Endothelial cell of umbilical vein (primary cell): ENCODE results near the gene MBOAT2. TPM values are rescaled to one million over a fixed set of nuclear protein-coding genes. Genes with fewer than 3 reads are reported as not detected.

ENCODE experiments used
- BruUV-seq: library from RNA; stranded (reverse); fragments of 400-500 nt; replicated peaks from 2 replicates; lab custom pipeline; 2021; lab: Mats Ljungman, UMichigan
- CTCF ChIA-PET: fragments of 300-600, 350-600 bp; sonication (Branson Sonifier 250); formaldehyde crosslinking; loops from one replicate; lab custom pipeline; 2021; ENCODE audit warnings: antibody characterized with exemption, inconsistent platforms; lab: Charles Lee
- POLR2A ChIA-PET: fragments of 300-600, 350-600 bp; sonication (Branson Sonifier 250); formaldehyde crosslinking; loops from one replicate; lab custom pipeline; 2021; ENCODE audit warnings: antibody characterized with exemption, inconsistent platforms; lab: Charles Lee
- DNase-seq: peaks from one replicate; pipeline ENCODE4 v3.0.0-alpha.2; 2011; ENCODE audit warnings: low read depth, low spot score
- FAIRE-seq: peaks from 2 replicates; lab custom pipeline; 2011; peaks lifted over from hg19 to GRCh38; lab: Jason Lieb, UNC
- H2AFZ ChIP-seq: 2 replicates; pipeline ENCODE4 v1.6.0; 2012; ENCODE audit warnings: low read depth, low read length, control low read depth, inconsistent platforms
- H3K27ac ChIP-seq: 2 replicates; pipeline ENCODE4 v1.5.1; 2011; ENCODE audit warnings: low read depth, mild to moderate bottlenecking, control low read depth, low read length, moderate library complexity; ENCODE audit not compliant: insufficient read depth
- H3K27me3 ChIP-seq, 2 experiments: 2 replicates each; pipeline versions ENCODE4 v1.6.0 to v1.6.1; 2011; ENCODE audit warnings: low read length in 2 of 2, mixed read lengths in 1 of 2; ENCODE audit not compliant: control insufficient read depth in 2 of 2, insufficient read depth in 2 of 2
- H3K36me3 ChIP-seq, 2 experiments: 2 replicates in 1 of 2; 3 replicates in 1 of 2; pipeline ENCODE4 v1.5.1; 2011; ENCODE audit warnings: low read length in 2 of 2, mild to moderate bottlenecking in 1 of 2, moderate library complexity in 1 of 2; ENCODE audit not compliant: control insufficient read depth in 2 of 2, insufficient read depth in 2 of 2; ENCODE audit errors: extremely low read depth in 1 of 2
- H3K4me1 ChIP-seq: 3 replicates; pipeline ENCODE4 v1.5.1; 2011; ENCODE audit warnings: mild to moderate bottlenecking, low read length; ENCODE audit not compliant: control insufficient read depth, insufficient read depth; ENCODE audit errors: extremely low read depth
- H3K4me2 ChIP-seq: 2 replicates; pipeline ENCODE4 v1.6.1; 2011; ENCODE audit warnings: low read length, control low read depth, mixed read lengths; ENCODE audit not compliant: insufficient read depth
- H3K4me3 ChIP-seq, 3 experiments: fragments of 200-600 bp in 1 of 3; sonication (generic), shearing (Covaris generic) in 1 of 3; replicated peaks in 1 of 3; 2 replicates each; pipeline ENCODE4 v1.5.1; 2011 to 2016; ENCODE audit warnings: control low read depth in 3 of 3, low read length in 3 of 3, mild to moderate bottlenecking in 2 of 3, inconsistent platforms in 1 of 3, low read depth in 1 of 3, moderate library complexity in 1 of 3; ENCODE audit not compliant: insufficient read depth in 1 of 3
- H3K79me2 ChIP-seq: 2 replicates; pipeline ENCODE4 v1.6.0; 2012; ENCODE audit warnings: low read length, inconsistent platforms; ENCODE audit not compliant: control insufficient read depth, insufficient read depth
- H3K9ac ChIP-seq: replicated peaks from 2 replicates; pipeline ENCODE3; 2011; ENCODE audit warnings: low read length, control low read depth; ENCODE audit not compliant: insufficient read depth; ENCODE audit errors: extremely low read depth
- H3K9me1 ChIP-seq: replicated peaks from 3 replicates; pipeline ENCODE4 v1.6.0; 2011; ENCODE audit warnings: mild to moderate bottlenecking, low read length; ENCODE audit not compliant: control insufficient read depth, insufficient read depth; ENCODE audit errors: extremely low read depth
- H3K9me3 ChIP-seq: replicated peaks from 2 replicates; pipeline ENCODE4 v1.5.1; 2012; ENCODE audit warnings: low read length, inconsistent platforms; ENCODE audit not compliant: control insufficient read depth, insufficient read depth
- H4K20me1 ChIP-seq: replicated peaks from 2 replicates; pipeline ENCODE3; 2011; ENCODE audit warnings: mild to moderate bottlenecking, low read length; ENCODE audit not compliant: control insufficient read depth, insufficient read depth; ENCODE audit errors: extremely low read depth
- CTCF ChIP-seq, 2 donors: IDR thresholded peaks; 1 replicate in 1 of 2; 2 replicates in 1 of 2; pipeline ENCODE4 v1.5.1; 2011; ENCODE audit warnings: low read length in 2 of 2, mild to moderate bottlenecking in 2 of 2, moderate library complexity in 2 of 2, control low read depth in 1 of 2, inconsistent platforms in 1 of 2, low read depth in 1 of 2; ENCODE audit not compliant: insufficient read depth in 1 of 2; ENCODE audit errors: extremely low read depth in 1 of 2
- EZH2 ChIP-seq: IDR thresholded peaks from 2 replicates; pipeline ENCODE4 v1.6.1; 2012; ENCODE audit warnings: borderline replicate concordance, low read depth, mild to moderate bottlenecking, moderate library complexity, low read length, inconsistent platforms; ENCODE audit not compliant: severe bottlenecking
- FOS ChIP-seq: IDR thresholded peaks from 2 replicates; pipeline ENCODE4 v1.6.1; 2011; ENCODE audit warnings: mild to moderate bottlenecking, low read length, moderate library complexity, borderline replicate concordance; ENCODE audit not compliant: insufficient read depth
- GATA2 ChIP-seq: IDR thresholded peaks from 2 replicates; pipeline ENCODE4 v1.7.0; 2011; ENCODE audit warnings: low read depth, mild to moderate bottlenecking, moderate library complexity, mixed read lengths, low read length; ENCODE audit not compliant: insufficient read length, insufficient read depth
- JUN ChIP-seq: IDR thresholded peaks from 2 replicates; pipeline ENCODE4 v1.6.1; 2011; ENCODE audit warnings: borderline replicate concordance, low read depth; ENCODE audit not compliant: insufficient read length, insufficient read depth
- MAX ChIP-seq: IDR thresholded peaks from 2 replicates; pipeline ENCODE4 v1.6.1; 2011; ENCODE audit not compliant: insufficient read depth, insufficient read length
- MYC ChIP-seq: IDR thresholded peaks from one replicate; pipeline ENCODE4 v1.6.1; 2011; ENCODE audit warnings: mild to moderate bottlenecking, low read depth, low read length
- POLR2A ChIP-seq: IDR thresholded peaks from 2 replicates; pipeline ENCODE4 v1.6.1; 2012; ENCODE audit warnings: low read depth, mild to moderate bottlenecking, control low read depth, low read length
- POLR2AphosphoS5 ChIP-seq: IDR thresholded peaks from 2 replicates; pipeline ENCODE4 v1.6.1; 2012; ENCODE audit warnings: low read depth, mild to moderate bottlenecking, control low read depth, low read length, moderate library complexity; ENCODE audit not compliant: insufficient read depth
- dilution Hi-C: fragments of 300-500 bp; cut with MboI; formaldehyde crosslinking; loops from one replicate; pipeline ENCODE4 v1.15.0; 2019; ENCODE audit warnings: low sequenced_read_pairs; ENCODE audit not compliant: extremely low pct_ligation_motif_present
- intact Hi-C: fragments of 100-400 bp; cut with micrococcal nuclease; formaldehyde crosslinking; loops from one replicate; pipeline ENCODE4 v1.10.0; 2022
- polyA plus RNA-seq, 4 experiments: library from polyadenylated mRNA; depleted of rRNA in 3 of 4; stranded (reverse) in 3 of 4; unstranded in 1 of 4; fragments of >200 nt; gene quantifications; 2 replicates each; pipeline versions ENCODE4 v1.2.1 to v1.2.3, GENCODE V29; 2011 to 2012; ENCODE audit warnings: missing spikeins in 1 of 4
- total RNA-seq: library from RNA; stranded (reverse); gene quantifications from 2 replicates; pipeline ENCODE4 v1.2.3, GENCODE V29; 2021

The MBOAT2 gene
- total and polyA plus RNA-seq, 2 donors (not counting 3 experiments of a cell fraction or from before 2014, with no cell fraction given), result 10.9 to 22.1 TPM

- no peaks in the 10 kb centered on the region for H3K4me1 ChIP-seq
- H3K79me2 ChIP-seq, result no peaks in the 10 kb centered on the region
- H3K4me2 ChIP-seq, result no peak overlapping the region
- ChIA-PET CTCF (no interaction called here), POLR2A (no interaction called here)
- dilution Hi-C loops (no loop called here), intact Hi-C loops (no loop called here)
- H3K27me3 ChIP-seq, result peaks cover 4 to 13% of the 10 kb centered on the region in 2 experiments
- no peaks in the 10 kb centered on the region for H3K36me3 ChIP-seq
- no TSS peak for BruUV-seq
- H3K4me3 ChIP-seq, result no peak overlapping the region
- no peaks in the 10 kb centered on the region for H3K9me1 ChIP-seq
- H4K20me1 ChIP-seq, result no peaks in the 10 kb centered on the region
- DNase-seq (no peak), FAIRE-seq (no peak)
- no peak overlapping the region for H2AFZ ChIP-seq
- TF ChIP-seq EZH2 (no peak), GATA2 (no peak), MAX (no peak), MYC (no peak), CTCF (IDR thresholded peaks at IDR 0.05; ENCODE audit: extremely low read depth in 1 of 2, insufficient read depth in 1 of 2, low read depth in 1 of 2, low read length in 2 of 2) (no peak), JUN (no peak), POLR2AphosphoS5 (no peak), POLR2A (no peak), FOS (no peak)
- no peak overlapping the region for H3K9ac ChIP-seq
- H3K27ac ChIP-seq, result no peak overlapping the region
- H3K9me3 ChIP-seq, result no peaks in the 10 kb centered on the region
Measured at GRCh38 chr2:9032536-9033255, 29.2 kb upstream of the MBOAT2 start.
